ENCODE measurements around the gene EPAS1. TPM values are rescaled to one million over a fixed set of nuclear protein-coding genes. Genes with fewer than 3 reads are reported as not detected.
A peak's percentile ranks its signal among the peaks of the same experiment; 100 is the strongest.

EPAS1 gene
- total RNA-seq, 1 experiment from 2014 or later = 55.9 TPM

- BruUV-seq (replicated peaks) = no TSS peak
- no peak for DNase-seq (ENCODE audit: low read depth, low spot score)
- ChIA-PET POLR2A (no interaction called here), CTCF (no interaction called here), RAD21 (ENCODE audit: low non-redundant PET in 1 of 2, low total read pairs in 2 of 2, uncharacterized antibody in 2 of 2, unreplicated experiment in 2 of 2) (no interaction called here)
- Histone ChIP-seq H3K36me3 (ENCODE audit: control insufficient read depth in 1 of 2, insufficient read depth in 2 of 2, low read length in 2 of 2) (no peaks in the 10 kb centered on the region), H2AFZ (ENCODE audit: low read depth, low read length, poor library complexity, severe bottlenecking) (no peak overlapping the region), H3K79me2 (ENCODE audit: insufficient read depth, low read length) (peaks cover 40% of the 10 kb centered on the region; the same call in 1 of the 2 replicates), H3K9me2 (ENCODE audit: insufficient read depth) (no peaks in the 10 kb centered on the region), H3K9me3 (ENCODE audit: control insufficient read depth in 1 of 2, insufficient read depth in 1 of 2, low read depth in 1 of 2, low read length in 2 of 2) (no peaks in the 10 kb centered on the region; a peak in 1 of 4 replicates), H3K4me3 (replicated peaks in 1 of 2; ENCODE audit: low read depth in 1 of 2, low read length in 2 of 2) (no peak overlapping the region), H3K27me3 (ENCODE audit: insufficient read depth, low read length) (no peaks in the 10 kb centered on the region), H3K4me2 (ENCODE audit: low read length) (peak overlapping the region; percentile 100; the same call in 1 of the 2 replicates), H3K27ac (ENCODE audit: low read depth, low read length) (no peak overlapping the region), H4K20me1 (ENCODE audit: insufficient read depth) (no peaks in the 10 kb centered on the region), H3K9ac (ENCODE audit: low read length) (no peak overlapping the region), H3K4me1 (ENCODE audit: control insufficient read depth in 1 of 2, insufficient read depth in 2 of 2, low read length in 2 of 2) (peaks cover 12 to 50% of the 10 kb centered on the region in 2 experiments; a peak in 3 of 4 replicates)
- intact Hi-C loops (cut with micrococcal nuclease) = loop anchor here (5.0 kb wide), 1 partner anchor 67 kb away; no protein-coding TSS in a partner anchor
- TF ChIP-seq POLR2AphosphoS5 (IDR thresholded peaks at IDR 0.05; ENCODE audit: low read depth, low read length) (no peak), YY1 (IDR thresholded peaks at IDR 0.05; ENCODE audit: extremely low read depth, insufficient replicate concordance, low read depth, low read length) (no peak), POLR2A (IDR thresholded peaks at IDR 0.05; ENCODE audit: borderline replicate concordance, extremely low read depth, insufficient read depth, insufficient read length) (no peak), EZH2 (IDR thresholded peaks at IDR 0.05) (no peak), CTCF (IDR thresholded peaks at IDR 0.05 in 2 of 3, conservative IDR thresholded peaks at IDR 0.05 in 1 of 3; ENCODE audit: borderline replicate concordance in 1 of 3, insufficient read depth in 1 of 3, low read depth in 2 of 3, low read length in 2 of 3) (no peak), CBX3 (IDR thresholded peaks at IDR 0.05; ENCODE audit: low read depth) (no peak)
- TF ChIP-seq, protein P1, sequence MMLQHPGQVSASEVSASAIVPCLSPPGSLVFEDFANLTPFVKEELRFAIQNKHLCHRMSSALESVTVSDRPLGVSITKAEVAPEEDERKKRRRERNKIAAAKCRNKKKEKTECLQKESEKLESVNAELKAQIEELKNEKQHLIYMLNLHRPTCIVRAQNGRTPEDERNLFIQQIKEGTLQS (IDR thresholded peaks at IDR 0.05) = no peak
- no peak for ATAC-seq
Observed at GRCh38 chr2:46300406-46300832, 3.2 kb downstream of the EPAS1 start.

All from HCT116 (cell line).